Measurements from ENCODE around the gene BAG1.

Gene BAG1

DNA sequence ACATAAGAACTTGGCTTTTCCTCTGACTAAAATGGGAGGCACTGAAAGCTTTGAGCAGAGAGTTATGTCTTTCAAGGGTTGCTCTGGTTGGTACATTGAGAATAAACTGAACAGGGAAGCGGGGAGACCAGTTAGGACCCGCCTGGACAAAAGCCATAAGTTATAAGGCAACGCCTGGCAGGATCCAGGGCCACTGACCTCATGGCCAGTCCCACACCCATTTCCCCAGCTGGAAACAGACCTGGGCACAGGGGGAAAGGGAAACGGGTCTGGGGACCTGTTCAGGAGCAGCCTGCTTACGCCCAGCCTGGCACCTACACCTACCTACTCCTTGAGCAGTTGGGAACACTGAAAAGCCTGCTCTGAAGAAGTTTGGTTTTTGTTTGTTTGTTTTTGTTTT lies 23.2 kb downstream of the BAG1 start:
- no peak for DNase-seq

DNA sequence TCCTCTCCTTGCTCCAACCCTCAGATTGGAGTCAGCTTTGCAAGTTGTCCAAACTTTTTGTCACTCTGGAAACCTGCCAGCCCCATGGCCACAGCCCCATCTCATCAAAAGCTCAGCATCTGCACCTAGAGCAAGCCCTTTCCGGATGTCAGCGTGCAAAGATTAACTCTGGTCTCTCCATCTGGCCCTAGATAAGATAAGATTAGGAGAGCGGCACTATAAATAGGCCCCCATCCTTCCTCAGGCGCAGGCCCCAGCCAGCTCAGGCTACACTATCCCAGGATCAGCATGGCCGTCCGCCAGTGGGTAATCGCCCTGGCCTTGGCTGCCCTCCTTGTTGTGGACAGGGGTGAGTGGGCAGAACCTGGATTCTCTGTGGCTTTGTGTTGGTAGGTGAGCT lies 24.6 kb downstream of the BAG1 start, which contains the start of gene SPINK4:
TSS of gene SPINK4 (plus strand) at position 247 of the 400 bp plus-strand sequence. CDS start at position 289, 42 bp downstream.
- no peak for DNase-seq

DNA sequence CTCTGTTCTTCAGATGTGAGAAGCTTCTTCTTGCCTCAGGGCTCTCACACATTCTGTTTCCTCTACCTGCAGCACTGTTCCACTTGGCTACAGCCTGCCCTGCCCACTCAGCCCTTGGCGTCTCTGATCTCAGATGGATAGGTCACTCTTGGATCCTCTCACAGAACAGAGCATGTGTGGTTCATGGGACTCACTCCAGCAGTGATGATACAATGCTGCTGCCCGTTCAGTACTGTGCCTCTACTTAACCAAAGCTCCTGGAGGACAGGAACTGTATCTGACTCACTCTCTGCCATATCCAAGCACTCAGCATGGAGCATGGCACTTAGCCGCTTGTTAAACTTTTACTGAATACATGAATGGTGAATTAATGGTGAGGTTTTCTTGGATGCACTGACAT lies 27.9 kb downstream of the BAG1 start:
- no peak for DNase-seq

DNA sequence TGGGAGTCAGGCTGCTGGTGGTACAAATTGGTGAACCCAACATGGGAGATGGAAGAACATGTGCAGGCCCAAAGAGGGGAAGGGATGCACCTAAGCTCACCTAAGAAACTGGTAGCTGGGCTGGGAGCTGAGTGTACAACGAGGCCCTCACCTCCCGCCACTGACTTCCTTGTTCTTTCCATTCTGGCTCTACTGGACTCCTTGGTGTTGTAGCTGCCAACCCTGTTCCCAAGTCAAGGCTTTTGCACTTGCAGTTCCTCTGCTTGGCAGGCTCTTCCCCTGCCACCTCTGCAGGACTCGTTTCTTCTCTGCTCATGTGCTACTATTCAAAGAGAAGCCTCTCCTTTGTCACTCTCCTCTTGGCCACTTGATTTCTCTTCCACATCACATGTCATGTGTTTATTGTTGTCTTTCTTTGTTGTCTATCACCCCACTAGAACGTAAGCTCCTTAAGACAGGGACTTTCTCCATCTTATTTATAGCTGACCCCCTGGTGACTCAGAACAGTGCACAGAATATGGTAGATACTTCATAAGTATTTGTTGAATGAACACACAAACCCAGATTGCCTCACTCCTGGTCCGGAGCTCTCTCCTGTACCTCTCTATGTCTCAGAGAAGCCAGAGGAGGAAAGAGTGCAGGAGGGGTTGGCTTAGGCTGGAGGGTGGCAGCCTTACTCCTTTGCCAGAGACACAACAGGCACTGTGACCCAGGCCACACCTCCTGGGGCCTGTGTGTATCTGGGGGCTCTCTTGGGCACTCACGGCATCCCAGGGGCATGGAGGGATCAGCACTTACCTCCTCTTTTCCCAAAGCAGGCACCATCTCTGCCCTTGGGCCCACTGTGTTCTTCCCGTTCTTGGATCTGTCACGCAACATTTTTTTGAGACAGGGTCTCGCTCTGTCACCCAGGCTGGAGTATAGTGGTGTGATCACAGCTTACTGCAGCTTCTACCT lies 29.7 kb downstream of the BAG1 start:
- no peak for DNase-seq

DNA sequence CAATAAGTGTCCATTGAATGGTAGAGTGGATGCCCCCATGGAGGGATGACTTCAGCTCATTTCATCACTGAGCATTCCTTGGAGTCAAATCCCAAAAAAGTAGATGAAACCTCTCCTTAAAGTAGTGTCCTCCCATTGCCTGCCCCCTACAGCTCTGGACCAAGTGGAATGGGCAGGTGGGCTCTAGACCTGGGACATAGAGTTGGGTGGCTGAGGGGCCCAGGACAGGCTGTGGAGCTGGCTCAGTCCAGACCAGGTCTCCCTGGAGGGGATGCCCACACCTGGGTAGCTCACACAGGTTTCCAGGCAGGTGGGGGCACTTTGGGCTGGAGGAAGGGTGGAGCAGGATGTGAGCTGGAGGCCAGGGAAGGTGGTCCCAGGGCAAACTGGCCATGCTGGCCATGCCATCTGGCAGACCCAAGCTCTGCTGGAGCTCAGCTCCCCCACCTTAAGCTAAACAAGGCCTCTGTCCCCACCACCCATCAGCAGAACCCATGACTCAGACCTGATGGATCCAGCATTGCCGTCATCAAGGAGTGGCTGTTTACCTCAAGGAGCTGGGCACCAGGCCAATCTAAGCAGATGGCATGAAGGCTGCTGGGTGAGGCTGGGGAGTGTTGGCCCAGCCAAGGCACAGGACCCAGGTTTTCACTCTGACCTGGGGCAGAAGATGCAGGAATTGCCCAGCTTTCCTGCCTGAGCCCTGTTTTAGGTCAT lies 30.7 kb downstream of the BAG1 start:
- peak; percentile 86 for DNase-seq

DNA sequence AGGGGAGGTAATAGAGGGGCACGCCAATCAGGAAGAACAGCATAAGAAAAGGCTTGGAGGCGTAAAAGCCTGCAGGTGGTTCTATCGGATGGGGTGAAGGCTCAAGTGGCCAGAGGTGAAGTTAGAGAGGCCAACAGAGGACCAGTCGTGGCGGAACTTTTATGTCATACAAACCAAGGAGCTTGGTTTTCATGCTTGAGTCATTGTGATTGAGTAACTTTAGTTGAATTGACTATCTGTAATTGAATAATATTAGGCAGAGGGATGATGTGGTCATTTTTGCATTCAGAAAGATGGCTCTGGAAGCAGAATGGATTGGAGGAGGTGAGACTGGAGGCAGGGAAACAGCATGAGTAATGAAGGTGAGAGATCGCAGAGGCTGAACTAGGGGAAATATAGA lies 31.7 kb downstream of the BAG1 start:
- no peak for DNase-seq

DNA sequence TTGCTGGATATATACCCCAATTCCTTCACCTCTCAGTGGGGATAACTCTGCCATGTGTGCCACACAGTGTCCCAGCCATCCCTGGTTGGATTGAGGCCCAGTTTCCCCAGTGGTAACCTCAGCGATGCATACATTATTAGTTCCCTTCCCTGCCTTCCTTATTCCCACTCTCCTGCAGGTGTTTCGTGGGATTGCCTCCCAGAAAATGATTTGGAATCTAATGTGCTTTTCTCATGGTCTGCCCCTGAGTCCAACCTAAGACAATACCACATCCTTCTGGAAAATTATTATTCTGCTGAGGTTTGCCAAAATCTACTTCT lies 32.9 kb downstream of the BAG1 start:
- DNase-seq: no peak

DNA sequence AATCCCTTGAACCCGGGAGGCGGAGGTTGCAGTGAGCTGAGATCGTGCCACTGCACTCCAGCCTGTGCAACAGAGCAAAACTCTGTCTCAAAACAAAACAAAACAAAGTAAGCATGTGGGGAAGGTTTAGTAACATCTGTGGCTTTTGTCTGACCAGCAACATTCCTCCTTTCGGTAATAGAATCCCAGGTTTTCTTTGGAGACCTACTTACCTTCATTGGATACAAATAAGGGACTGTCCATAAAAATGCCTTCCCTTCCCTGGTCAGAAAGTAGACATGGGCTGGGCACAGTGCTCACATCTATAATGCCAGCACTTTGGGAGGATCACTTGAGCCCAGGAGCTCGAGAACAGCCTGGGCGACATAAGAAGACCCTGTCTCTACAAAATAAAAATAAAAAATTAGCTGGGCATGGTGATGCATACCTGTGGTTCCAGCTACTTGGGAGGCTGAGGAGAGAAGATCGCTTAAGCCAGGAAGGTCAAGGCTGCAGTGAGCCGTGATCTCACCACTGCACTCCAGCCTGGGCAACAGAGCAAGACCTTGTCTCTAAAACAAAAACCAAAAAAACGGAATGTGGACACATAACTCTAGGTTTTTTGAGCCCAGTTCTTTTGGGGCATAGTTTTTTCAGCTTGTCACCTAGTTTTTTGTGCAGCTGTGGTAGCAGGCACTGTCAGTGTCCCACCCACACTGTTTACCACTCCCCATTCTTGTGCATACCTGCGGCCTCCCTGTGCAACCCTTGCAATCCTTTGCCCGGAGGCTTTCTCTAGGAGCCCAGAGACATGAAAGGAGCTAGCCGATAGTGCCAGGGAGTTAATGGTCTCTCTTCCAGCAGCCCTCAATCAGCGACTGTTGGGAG lies 33.5 kb downstream of the BAG1 start:
- peak; percentile 68 for DNase-seq

DNA sequence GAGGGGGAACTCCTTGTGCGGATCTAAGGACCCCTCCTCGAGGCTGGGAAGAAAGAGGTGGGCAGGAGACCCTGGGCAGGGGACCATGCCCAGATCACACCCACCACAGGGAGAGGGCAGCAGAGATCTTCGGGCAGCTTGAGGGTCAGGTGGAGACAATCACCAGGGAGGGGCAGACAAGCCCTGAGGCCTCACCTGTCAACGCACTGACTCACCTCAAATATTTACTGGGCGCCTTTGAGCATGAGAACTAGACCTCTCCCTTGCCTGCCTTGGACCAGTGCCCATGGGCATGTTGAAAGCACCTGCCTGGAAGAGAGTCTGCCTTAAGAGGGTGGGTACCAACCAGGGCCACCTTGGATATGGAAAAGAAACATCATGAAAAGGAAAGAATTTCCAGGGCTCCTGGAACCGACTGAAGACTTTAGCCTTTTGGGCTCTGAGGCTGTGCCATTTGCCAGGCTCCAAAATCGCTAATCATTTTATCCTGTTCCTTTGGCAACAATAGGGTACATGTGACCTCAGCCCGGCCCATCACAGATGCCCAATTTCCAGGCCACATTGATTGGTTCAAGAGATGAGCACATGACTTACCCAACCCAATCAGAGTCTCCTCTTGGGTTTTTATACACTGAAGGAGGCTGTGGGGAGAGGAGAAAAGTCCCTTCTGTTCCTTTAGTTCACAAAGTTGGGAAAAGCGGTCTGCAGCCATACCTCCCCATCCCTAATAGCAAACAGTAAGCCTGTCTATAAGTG lies 35.0 kb downstream of the BAG1 start:
- DNase-seq: peak; percentile 38

DNA sequence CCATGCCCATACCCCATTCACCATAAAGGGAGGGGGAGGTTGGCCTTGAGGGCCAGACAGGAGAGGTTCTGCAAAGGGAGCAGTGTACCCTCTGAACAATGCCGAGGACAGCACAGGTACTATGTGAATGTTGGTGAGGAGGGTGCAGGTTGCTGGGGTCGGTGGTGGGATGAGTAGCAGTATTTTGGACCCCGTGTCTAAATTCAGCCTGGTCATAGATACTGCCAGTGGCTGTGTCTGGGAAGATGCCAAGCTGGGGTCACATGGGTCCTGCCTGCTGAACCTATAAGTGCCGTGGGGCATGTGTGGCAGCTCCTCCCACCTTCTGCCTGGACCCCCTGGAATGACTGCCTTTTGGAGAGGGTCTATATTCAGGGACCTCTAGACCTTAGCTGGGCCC lies 35.9 kb downstream of the BAG1 start:
- no peak for DNase-seq

DNA sequence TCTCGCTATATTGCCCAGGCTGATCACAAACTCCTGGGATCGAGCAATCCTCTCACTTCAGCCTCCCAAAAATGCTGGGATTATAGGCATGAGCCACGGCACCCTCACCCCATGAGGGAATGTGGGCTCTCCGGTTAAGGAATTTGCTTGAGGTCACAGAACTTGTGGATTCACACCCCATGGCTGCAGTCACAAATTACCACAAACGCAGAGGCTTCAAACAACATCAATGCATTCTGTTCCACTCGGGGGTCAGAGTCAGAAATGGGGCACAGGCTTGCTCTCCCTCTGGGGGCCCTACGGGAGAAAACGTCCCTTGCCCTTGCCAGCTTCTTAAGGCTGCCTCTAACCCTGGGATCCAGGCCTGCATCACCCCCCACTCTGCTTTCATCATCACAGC lies 36.8 kb downstream of the BAG1 start:
- no peak for DNase-seq

DNA sequence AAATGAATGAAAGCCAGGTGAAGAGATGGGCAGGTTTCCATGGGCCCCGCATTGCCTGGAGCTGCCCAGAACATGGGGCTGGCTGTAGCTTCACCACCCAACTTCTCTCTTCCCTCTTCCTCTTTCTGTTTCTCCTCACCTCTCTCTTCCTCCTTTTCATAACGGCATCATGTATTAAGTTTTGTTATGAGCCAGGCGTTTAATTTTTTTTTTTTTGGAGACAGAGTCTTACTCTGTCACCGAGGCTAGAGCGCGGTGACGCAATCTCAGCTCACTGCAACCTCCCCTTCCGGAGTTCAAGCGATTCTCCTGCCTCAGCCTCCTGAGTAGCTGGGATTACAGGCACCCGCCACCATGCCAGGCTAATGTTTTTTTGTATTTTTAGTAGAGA lies 37.5 kb downstream of the BAG1 start:
- no peak for DNase-seq

DNA sequence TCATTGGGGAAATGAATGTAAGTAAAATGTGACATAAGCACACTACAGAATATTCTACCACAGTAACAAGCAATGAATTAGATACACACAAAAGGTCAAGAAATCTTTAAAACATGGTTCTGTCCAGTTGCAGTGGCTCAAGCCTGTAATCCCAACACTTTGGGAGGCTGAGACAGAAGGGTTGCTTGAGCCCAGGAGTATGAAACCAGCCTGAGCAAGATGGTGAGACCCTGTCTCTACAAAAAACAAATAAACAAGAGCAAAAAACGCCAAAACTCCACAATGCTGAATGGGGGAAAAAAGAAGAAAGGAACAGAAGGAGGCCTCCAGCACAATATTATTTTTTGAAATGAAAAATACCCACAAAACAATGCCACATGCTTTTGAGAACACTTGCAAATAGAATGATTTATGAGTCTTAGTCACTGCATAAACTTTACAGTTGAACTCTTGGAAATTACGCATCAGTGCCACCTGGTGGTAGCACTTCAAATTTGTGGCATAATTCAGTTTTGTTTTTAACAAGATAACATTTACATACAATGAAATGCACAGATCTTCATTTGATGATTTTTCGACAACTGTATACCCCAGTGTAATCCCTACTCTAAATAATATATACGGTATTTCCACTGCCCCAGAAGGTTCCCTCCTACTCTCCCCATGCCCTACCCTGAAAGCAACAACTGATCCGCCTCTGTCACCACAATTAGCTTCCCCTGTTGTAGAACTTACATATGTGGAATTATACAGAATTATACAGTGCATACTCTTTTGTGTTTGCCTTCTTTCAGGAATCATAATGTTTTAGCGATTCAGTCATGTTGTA lies 39.0 kb downstream of the BAG1 start:
- DNase-seq: peak; percentile 84

DNA sequence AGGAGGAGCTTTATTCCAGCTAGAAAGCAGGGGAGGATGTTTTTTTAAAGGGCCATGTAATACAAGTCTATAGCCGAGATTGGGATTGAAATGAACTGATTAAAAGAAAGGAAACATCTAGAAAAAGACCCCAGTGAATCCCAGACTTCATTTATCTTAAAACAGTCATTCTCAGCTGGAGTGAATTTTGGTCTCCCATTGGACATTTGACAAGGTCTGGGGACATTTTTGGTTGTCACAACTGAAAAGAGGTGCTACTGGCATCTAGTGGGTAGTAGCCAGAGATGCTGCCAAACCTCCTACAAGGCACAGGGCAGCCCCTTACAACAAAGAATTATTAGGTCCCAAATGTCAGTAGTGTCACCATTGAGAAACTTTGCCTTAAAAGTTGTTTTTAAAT lies 40.8 kb downstream of the BAG1 start:
- DNase-seq: no peak

DNA sequence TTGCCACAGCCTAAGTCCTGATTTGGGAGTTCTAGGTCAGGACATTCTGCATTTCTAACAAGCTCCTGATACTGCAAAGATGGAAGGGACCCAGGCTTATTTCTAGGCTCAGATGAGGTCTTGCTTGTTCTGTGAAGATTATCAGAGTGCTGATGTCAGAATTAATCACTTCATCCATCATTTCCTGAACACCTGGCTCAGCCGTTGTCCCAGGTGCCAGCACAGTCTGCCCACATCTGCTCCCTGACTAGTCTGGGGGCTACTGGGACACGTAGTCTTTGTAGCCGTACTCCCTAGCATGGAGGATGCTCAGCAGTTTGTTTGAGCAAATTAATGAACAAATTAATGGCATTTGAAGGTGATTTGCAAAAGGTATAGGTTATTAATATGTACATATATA lies 42.5 kb downstream of the BAG1 start:
- DNase-seq: no peak

DNA sequence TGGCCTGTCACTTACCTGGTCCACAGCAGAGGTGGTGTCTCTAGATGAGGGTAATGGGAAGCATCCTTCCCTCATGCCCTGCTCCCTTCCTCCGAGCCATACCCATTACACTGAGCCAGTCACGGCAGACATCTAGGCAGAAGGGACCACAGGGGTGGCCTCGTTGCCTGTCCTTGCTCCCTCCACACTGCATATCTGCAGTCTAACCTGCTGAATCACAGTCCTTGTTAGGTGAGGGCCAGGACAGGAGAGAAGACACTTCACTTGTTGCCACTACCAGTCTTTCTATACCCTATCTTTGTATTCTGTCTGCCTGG lies 43.0 kb downstream of the BAG1 start:
- DNase-seq: peak; percentile 1

DNA sequence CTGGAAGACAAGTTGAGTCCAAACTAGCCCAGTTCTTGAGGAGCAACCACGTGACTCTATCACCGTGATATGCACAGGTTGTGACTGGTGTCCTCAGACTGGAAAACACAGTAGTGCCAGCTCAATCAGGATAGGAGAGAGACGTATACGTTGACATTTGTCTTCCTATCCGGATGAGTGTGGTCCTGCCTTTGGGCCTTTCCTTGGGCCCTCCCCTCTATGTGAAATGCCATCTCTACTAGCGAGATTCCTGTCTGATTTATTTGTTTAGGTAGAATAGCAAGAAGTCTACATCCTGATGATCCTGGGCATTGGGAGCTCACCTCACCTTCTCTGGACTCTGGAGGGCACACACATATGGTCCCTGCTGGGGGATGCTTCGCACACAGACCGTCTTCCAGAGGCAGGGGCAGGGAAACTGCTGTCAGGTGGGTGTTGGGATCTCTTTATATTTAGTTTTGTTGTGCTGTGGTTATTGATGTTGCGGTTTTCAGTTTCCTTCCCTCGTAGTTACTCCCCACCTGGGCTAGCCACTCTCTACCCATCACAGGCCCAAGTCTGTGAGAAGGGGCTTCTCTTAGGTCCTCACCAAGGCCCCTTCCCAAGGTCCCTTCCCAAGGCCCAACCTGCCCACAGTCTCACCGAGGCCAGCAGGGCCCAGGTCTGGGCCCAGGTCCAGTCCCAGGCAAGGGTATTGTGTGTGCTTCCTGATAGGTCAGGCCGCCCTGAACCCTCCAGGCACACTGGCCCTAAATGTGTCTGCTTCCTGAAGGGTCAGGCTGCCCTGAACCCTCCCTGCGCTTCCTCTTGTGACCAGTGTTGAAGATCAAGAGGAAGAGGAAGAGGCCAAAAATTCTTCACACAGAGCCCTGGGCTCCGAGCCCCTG lies 43.6 kb downstream of the BAG1 start:
- DNase-seq: no peak

DNA sequence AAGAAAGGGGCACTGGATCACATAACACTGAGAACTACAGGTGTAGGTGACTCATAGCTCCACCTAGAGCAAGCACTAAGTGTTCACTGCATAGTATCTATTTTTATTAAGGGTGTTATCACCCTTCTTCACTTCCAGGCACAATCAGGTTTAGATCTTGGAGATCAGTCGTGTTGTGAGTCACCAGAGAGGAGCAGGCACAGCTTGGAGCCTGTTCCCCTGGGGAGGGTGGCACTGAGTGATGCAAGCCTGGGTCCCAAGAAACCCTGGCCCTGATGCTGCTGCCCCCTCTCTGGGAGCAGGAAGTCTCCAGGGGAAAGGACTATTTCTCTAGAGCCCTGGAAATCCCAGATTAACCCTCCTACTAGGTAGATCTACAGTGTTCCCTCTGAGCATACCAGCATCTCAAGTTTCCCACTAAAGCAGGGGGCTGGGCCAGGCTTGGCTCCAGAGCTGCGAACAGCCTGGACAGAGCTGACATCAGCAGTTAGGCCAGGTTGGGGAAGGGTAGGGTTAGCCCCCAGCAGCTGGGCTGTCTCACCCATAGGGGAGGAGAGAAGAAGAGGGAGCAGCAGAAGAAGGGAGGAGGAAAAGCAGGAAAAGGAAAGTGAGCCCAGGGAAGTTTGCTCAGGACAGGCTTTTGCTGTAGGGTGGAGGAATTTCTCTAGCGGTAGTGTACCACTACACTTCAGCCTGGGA lies 52.7 kb downstream of the BAG1 start:
- DNase-seq: peak; percentile 22

DNA sequence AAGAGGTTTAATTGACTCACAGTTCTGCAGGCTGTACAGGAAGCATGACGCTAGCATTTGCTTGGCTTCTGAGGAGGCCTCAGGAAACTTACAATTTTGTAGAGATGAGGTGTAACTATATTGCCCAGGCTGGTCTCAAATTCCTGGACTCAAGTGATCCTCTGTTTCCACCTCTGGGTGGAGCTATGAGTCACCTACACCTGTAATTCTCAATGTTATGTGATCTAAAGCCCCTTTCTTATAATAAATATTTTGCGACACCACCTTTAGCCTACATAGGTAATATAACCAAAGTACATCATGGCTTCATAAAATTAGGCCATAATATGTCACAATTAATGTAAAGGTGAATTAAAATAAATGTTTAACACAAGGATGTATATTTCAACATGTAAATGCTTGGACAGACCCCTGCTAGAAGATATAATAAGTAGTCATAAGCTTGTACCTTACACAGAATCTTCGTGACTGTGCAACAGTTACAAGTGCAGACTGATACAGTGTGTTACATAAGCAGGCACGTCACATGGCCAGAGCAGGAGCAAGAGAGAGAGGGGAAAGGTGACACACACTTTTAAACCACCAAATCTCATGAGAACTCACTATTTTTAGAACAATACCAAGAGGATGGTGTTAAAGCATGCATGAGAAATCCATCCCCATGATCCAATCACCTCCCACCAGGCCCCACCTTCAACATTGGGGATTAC lies 54.3 kb downstream of the BAG1 start:
- DNase-seq: no peak
